ENCODE results near the gene SLC25A24. TPM values are rescaled to one million over a fixed set of nuclear protein-coding genes. Genes with fewer than 3 reads are reported as not detected.

Gene SLC25A24
- total and polyA plus RNA-seq, 9 of the 15 experiments (the other 6 are each of a cell fraction or from before 2014, with no cell fraction given) = 6.9 to 34.9 (median 25.4) TPM

- TF ChIP-seq JUN (IDR thresholded peaks at IDR 0.05; ENCODE audit: borderline replicate concordance, low read depth, low read length) (no peak), JUN (CRISPR knock-in tag; IDR thresholded peaks at IDR 0.05; ENCODE audit: borderline replicate concordance) (no peak), TCF15 (CRISPR knock-in tag; IDR thresholded peaks at IDR 0.05) (no peak), PTBP1 (IDR thresholded peaks at IDR 0.05; ENCODE audit: low read depth, low read length) (no peak), TAF7 (tag; IDR thresholded peaks at IDR 0.05) (0 out of 2 replicates have a peak, but pooled peaks have one; percentile 18), TSC22D4 (tag; IDR thresholded peaks at IDR 0.05) (no peak), ZNF551 (CRISPR knock-in tag; IDR thresholded peaks at IDR 0.05) (no peak), ZNF408 (CRISPR knock-in tag; IDR thresholded peaks at IDR 0.05; ENCODE audit: low read depth) (no peak), MAX (CRISPR knock-in tag; IDR thresholded peaks at IDR 0.05) (no peak)
Observed at GRCh38 chr1:108199201-108199691, 897 bp downstream of the SLC25A24 start (continued).

- H2AFZ ChIP-seq (ENCODE audit: low read depth, low read length) = no peak overlapping the region
- no peaks in the 10 kb centered on the region for H4K20me1 ChIP-seq (replicated peaks; ENCODE audit: control insufficient read depth, insufficient read depth, low read length)
- no peak overlapping the region for H3K27ac ChIP-seq (ENCODE audit: extremely low read depth, low read depth, low read length)
- ChIA-PET POLR2A (no interaction called here), CTCF (ENCODE audit: low intra/inter-chr PET ratio) (no interaction called here)
- H3K9me1 ChIP-seq (ENCODE audit: control insufficient read depth, insufficient read depth, low read length) = no peaks in the 10 kb centered on the region
- H3K9me3 ChIP-seq (replicated peaks; ENCODE audit: control insufficient read depth, insufficient read depth, low read depth, low read length) = peaks cover 14% of the 10 kb centered on the region
- no peak for FAIRE-seq
- H3K79me2 ChIP-seq (ENCODE audit: control insufficient read depth, insufficient read depth, low read length) = peaks cover 13% of the 10 kb centered on the region
- intact Hi-C loops (cut with micrococcal nuclease) (no loop called here), in situ Hi-C loops (cut with MboI) (no loop called here)
- no peak for ATAC-seq
- H3K36me3 ChIP-seq (ENCODE audit: control insufficient read depth, insufficient read depth, low read length) = peaks cover 43% of the 10 kb centered on the region; the same call in 2 of the 3 replicates
- no peak for DNase-seq (ENCODE audit: extremely low read depth in 1 of 4, low spot score in 3 of 4)
- H3K27me3 ChIP-seq (ENCODE audit: control insufficient read depth in 2 of 2, insufficient read depth in 2 of 2, low read length in 2 of 2) = no peaks in the 10 kb centered on the region
- H3K4me3 ChIP-seq = no peak overlapping the region
- H3K4me2 ChIP-seq (ENCODE audit: insufficient read depth, low read length) = no peak overlapping the region
- WGBS (ENCODE audit: insufficient coverage, low coverage, missing lambda C conversion rate) = 100% methylated on average over 1 of the region's 1 CpG
- no TSS peak for BruUV-seq (replicated peaks)
- H3K9ac ChIP-seq (ENCODE audit: insufficient read depth in 1 of 2, low read depth in 2 of 2, low read length in 2 of 2) = no peak overlapping the region
- H3K4me1 ChIP-seq (replicated peaks in 1 of 2; ENCODE audit: control insufficient read depth in 2 of 2, insufficient read depth in 2 of 2, low read length in 2 of 2) = peaks cover 0 to 10% of the 10 kb centered on the region in 2 experiments; a peak in 3 of 5 replicates
- TF ChIP-seq CUX1 (CRISPR knock-in tag; IDR thresholded peaks at IDR 0.05) = no peak
- TF ChIP-seq ZBED1 (IDR thresholded peaks at IDR 0.05) = no peak
- no peak for TF ChIP-seq ZNF584 (CRISPR knock-in tag; IDR thresholded peaks at IDR 0.05; ENCODE audit: low read depth)
- no peak for TF ChIP-seq ZNF655 (CRISPR knock-in tag; IDR thresholded peaks at IDR 0.05)
Observed at GRCh38 chr1:108194051-108194450, 6.1 kb downstream of the SLC25A24 start.

Data from K562 (cell line).